ENCODE results near the gene FAM177A1.
"Not testable (repeated sequence)": the region's sequence is repeated elsewhere in the genome, so short reads cannot be mapped to it uniquely, and the experiment has no call there.

FAM177A1 gene

GRCh38 chr14:35046048-35046750, at the start of gene FAM177A1:
Gene FAM177A1, plus strand, starts transcription at chr14:35046272. Its CDS starts 192 bp downstream, at chr14:35046464.
- DNase-seq (ENCODE audit: low read depth, low spot score), result peak; percentile 78

- DNase-seq (ENCODE audit: low read depth, low spot score), result no peak
Observed at GRCh38 chr14:34997762-34998161, 48.3 kb upstream of the FAM177A1 start.

GRCh38 chr14:34999500-34999899, 46.6 kb upstream of the FAM177A1 start:
- no peak for DNase-seq (ENCODE audit: low read depth, low spot score)

GRCh38 chr14:35001621-35002020, 44.5 kb upstream of the FAM177A1 start:
- DNase-seq (ENCODE audit: low read depth, low spot score), result no peak

GRCh38 chr14:35004839-35005238, 41.2 kb upstream of the FAM177A1 start:
- DNase-seq (ENCODE audit: low read depth, low spot score), result no peak

- DNase-seq (ENCODE audit: low read depth, low spot score), result no peak
Observed at GRCh38 chr14:35016568-35016967, 29.5 kb upstream of the FAM177A1 start.

GRCh38 chr14:35020713-35021112, 25.4 kb upstream of the FAM177A1 start:
- no peak for DNase-seq (ENCODE audit: low read depth, low spot score)

- DNase-seq (ENCODE audit: low read depth, low spot score), result no peak
Observed at GRCh38 chr14:35028435-35028834, 17.6 kb upstream of the FAM177A1 start.

- DNase-seq (ENCODE audit: low read depth, low spot score), result no peak
Observed at GRCh38 chr14:35032562-35032961, 13.5 kb upstream of the FAM177A1 start.

- DNase-seq (ENCODE audit: low read depth, low spot score), result no peak
Observed at GRCh38 chr14:35034440-35034833, 11.6 kb upstream of the FAM177A1 start.

- not testable (repeated sequence) for DNase-seq (ENCODE audit: low read depth, low spot score)
Observed at GRCh38 chr14:35034944-35035554, 11.0 kb upstream of the FAM177A1 start.

- DNase-seq (ENCODE audit: low read depth, low spot score), result not testable (repeated sequence)
Observed at GRCh38 chr14:35038312-35038711, 7.8 kb upstream of the FAM177A1 start.

- DNase-seq (ENCODE audit: low read depth, low spot score), result no peak
Observed at GRCh38 chr14:35042632-35043031, 3.4 kb upstream of the FAM177A1 start.

- DNase-seq (ENCODE audit: low read depth, low spot score), result no peak
Observed at GRCh38 chr14:35043046-35043445, 3.0 kb upstream of the FAM177A1 start.

- DNase-seq (ENCODE audit: low read depth, low spot score), result no peak
Observed at GRCh38 chr14:35044939-35045797, 904 bp upstream of the FAM177A1 start.

GRCh38 chr14:35045798-35046047, 349 bp upstream of the FAM177A1 start:
- no peak for DNase-seq (ENCODE audit: low read depth, low spot score)

- no peak for DNase-seq (ENCODE audit: low read depth, low spot score)
Observed at GRCh38 chr14:35046751-35047536, 872 bp downstream of the FAM177A1 start.

- DNase-seq (ENCODE audit: low read depth, low spot score), result no peak
Observed at GRCh38 chr14:35047976-35048513, 2.0 kb downstream of the FAM177A1 start.

GRCh38 chr14:35050652-35051051, 4.6 kb downstream of the FAM177A1 start:
- DNase-seq (ENCODE audit: low read depth, low spot score), result no peak

GRCh38 chr14:35051796-35052195, 5.7 kb downstream of the FAM177A1 start:
- no peak for DNase-seq (ENCODE audit: low read depth, low spot score)

- DNase-seq (ENCODE audit: low read depth, low spot score), result no peak
Observed at GRCh38 chr14:35052637-35053036, 6.6 kb downstream of the FAM177A1 start.
